GM19324 (cell line): ENCODE results near the gene NOVA2.

Experiments used
- ATAC-seq: cut with Tn5 transposase; IDR thresholded peaks from one replicate; pipeline ENCODE4 v1.9.1; 2021; ENCODE audit warnings: mild to moderate bottlenecking, moderate library complexity; ENCODE audit not compliant: unreplicated experiment, low FRiP score

NOVA2 gene

GRCh38 chr19:45973553-45974338 lies at the start of gene NOVA2:
NOVA2 (minus strand) TSS chr19:45973865; CDS start chr19:45973351, 514 bp downstream.
- no peak for ATAC-seq

GRCh38 chr19:46023311-46023779 lies 49.7 kb upstream of the NOVA2 start:
- ATAC-seq: no peak

- no peak for ATAC-seq
These were observed 49.0 kb upstream of the NOVA2 start, which contains the start of gene PGLYRP1 for GRCh38 chr19:46022431-46023310. PGLYRP1 (minus strand) TSS chr19:46023053; CDS start chr19:46023021, 32 bp downstream.

GRCh38 chr19:46022061-46022430 lies 48.4 kb upstream of the NOVA2 start:
- ATAC-seq: no peak

- no peak for ATAC-seq
These were observed 47.9 kb upstream of the NOVA2 start for GRCh38 chr19:46021531-46022041.

GRCh38 chr19:46020819-46021125 lies 47.1 kb upstream of the NOVA2 start:
- ATAC-seq: no peak

- no peak for ATAC-seq
These were observed 45.6 kb upstream of the NOVA2 start for GRCh38 chr19:46019270-46019669.

- no peak for ATAC-seq
These were observed 45.1 kb upstream of the NOVA2 start for GRCh38 chr19:46018729-46019251.

- no peak for ATAC-seq
These were observed 44.4 kb upstream of the NOVA2 start for GRCh38 chr19:46017874-46018675.

- no peak for ATAC-seq
These were observed 43.4 kb upstream of the NOVA2 start for GRCh38 chr19:46017095-46017429.

GRCh38 chr19:46016426-46017094 lies 42.9 kb upstream of the NOVA2 start:
- peak; percentile 58 for ATAC-seq

GRCh38 chr19:46015687-46016425 lies 42.2 kb upstream of the NOVA2 start:
- peak; percentile 21 for ATAC-seq

- no peak for ATAC-seq
These were observed 41.4 kb upstream of the NOVA2 start for GRCh38 chr19:46014941-46015686.

- no peak for ATAC-seq
These were observed 40.9 kb upstream of the NOVA2 start for GRCh38 chr19:46014534-46014933.

- no peak for ATAC-seq
These were observed 36.2 kb upstream of the NOVA2 start for GRCh38 chr19:46009530-46010510.

GRCh38 chr19:46006411-46006810 lies 32.7 kb upstream of the NOVA2 start:
- no peak for ATAC-seq

GRCh38 chr19:46002678-46003275 lies 29.1 kb upstream of the NOVA2 start:
- no peak for ATAC-seq
